GM12872 (cell line): ENCODE data around the gene LRRC56.

Source experiments
- TF ChIP-seq, protein P1 (sequence below): IDR thresholded peaks from 3 replicates; pipeline ENCODE4 v1.5.1; 2011; ENCODE audit warnings: low read depth, mild to moderate bottlenecking, low read length, moderate library complexity; ENCODE audit not compliant: insufficient read depth

LRRC56 gene

GRCh38 chr11:575996-576768, 38.9 kb downstream of the LRRC56 start, which contains the start of gene PHRF1:
Gene PHRF1, plus strand, starts transcription at chr11:576470. Its CDS starts 5,043 bp downstream, at chr11:581513.
- TF ChIP-seq, protein P1, sequence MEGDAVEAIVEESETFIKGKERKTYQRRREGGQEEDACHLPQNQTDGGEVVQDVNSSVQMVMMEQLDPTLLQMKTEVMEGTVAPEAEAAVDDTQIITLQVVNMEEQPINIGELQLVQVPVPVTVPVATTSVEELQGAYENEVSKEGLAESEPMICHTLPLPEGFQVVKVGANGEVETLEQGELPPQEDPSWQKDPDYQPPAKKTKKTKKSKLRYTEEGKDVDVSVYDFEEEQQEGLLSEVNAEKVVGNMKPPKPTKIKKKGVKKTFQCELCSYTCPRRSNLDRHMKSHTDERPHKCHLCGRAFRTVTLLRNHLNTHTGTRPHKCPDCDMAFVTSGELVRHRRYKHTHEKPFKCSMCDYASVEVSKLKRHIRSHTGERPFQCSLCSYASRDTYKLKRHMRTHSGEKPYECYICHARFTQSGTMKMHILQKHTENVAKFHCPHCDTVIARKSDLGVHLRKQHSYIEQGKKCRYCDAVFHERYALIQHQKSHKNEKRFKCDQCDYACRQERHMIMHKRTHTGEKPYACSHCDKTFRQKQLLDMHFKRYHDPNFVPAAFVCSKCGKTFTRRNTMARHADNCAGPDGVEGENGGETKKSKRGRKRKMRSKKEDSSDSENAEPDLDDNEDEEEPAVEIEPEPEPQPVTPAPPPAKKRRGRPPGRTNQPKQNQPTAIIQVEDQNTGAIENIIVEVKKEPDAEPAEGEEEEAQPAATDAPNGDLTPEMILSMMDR = no peak

GRCh38 chr11:576811-577610, 39.7 kb downstream of the LRRC56 start:
- TF ChIP-seq, protein P1 = no peak

- TF ChIP-seq, protein P1 = no peak
Measured at GRCh38 chr11:577611-577894, 40.2 kb downstream of the LRRC56 start.

- TF ChIP-seq, protein P1 = no peak
Measured at GRCh38 chr11:578276-579035, 41.1 kb downstream of the LRRC56 start.

- TF ChIP-seq, protein P1 = no peak
Measured at GRCh38 chr11:579830-580601, 42.7 kb downstream of the LRRC56 start.

- TF ChIP-seq, protein P1 = no peak
Measured at GRCh38 chr11:581342-581741, 44.0 kb downstream of the LRRC56 start.
